ENCODE measurements around the gene QSOX1. TPM values are rescaled to one million over a fixed set of nuclear protein-coding genes. Genes with fewer than 3 reads are reported as not detected.

Gene QSOX1
- total and polyA plus RNA-seq, 9 of the 15 experiments (the other 6 are each of a cell fraction or from before 2014, with no cell fraction given) = 4.0 to 53.1 (median 15.0) TPM

DNA sequence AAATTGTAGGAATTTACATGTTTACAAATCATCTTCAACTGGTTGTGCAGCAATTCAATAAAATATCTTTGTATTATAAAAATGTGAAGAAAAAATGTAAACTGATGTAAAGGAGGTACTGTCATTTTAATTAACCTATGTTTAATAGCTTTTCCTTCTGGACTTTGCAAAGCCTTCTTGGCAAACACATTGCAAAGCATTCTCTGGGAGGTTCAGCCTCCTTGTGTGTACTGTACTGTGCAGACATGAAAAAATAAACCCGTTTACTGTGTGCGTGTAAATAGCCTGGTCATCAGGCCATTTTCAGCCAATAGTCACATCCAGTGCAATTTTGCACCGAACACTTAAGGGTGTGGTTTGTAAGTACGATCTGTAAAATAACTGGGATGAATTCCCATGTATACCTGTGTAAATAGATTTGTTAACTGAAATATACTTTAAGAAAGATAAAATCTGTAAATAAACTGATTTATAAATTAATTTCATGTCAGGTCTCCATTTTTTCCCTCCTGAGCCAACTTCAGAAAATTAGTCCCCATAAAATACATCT lies 40.2 kb upstream of the QSOX1 start:
- FAIRE-seq = no peak
- ATAC-seq = no peak
- intact Hi-C loops (cut with micrococcal nuclease) (no loop called here), in situ Hi-C loops (cut with MboI) (no loop called here)
- Histone ChIP-seq H4K20me1 (replicated peaks; ENCODE audit: control insufficient read depth, insufficient read depth, low read length) (0 out of 2 replicates have a peak, but pooled peaks cover 5% of the 10 kb centered on the region), H3K9ac (ENCODE audit: insufficient read depth in 1 of 2, low read depth in 2 of 2, low read length in 2 of 2) (no peak overlapping the region), H3K36me3 (ENCODE audit: control insufficient read depth, insufficient read depth, low read length) (peaks cover 33% of the 10 kb centered on the region), H3K79me2 (ENCODE audit: control insufficient read depth, insufficient read depth, low read length) (no peaks in the 10 kb centered on the region), H3K9me3 (replicated peaks; ENCODE audit: control insufficient read depth, insufficient read depth, low read depth, low read length) (no peaks in the 10 kb centered on the region), H3K27ac (ENCODE audit: extremely low read depth, low read depth, low read length) (no peak overlapping the region), H2AFZ (ENCODE audit: low read depth, low read length) (no peak overlapping the region), H3K4me3 (no peak overlapping the region), H3K27me3 (ENCODE audit: control insufficient read depth in 2 of 2, insufficient read depth in 2 of 2, low read length in 2 of 2) (no peaks in the 10 kb centered on the region), H3K9me1 (ENCODE audit: control insufficient read depth, insufficient read depth, low read length) (no peaks in the 10 kb centered on the region), H3K4me2 (ENCODE audit: insufficient read depth, low read length) (no peak overlapping the region), H3K4me1 (replicated peaks in 1 of 2; ENCODE audit: control insufficient read depth in 2 of 2, insufficient read depth in 2 of 2, low read length in 2 of 2) (peaks cover 11 to 14% of the 10 kb centered on the region in 2 experiments; a peak in 4 of 5 replicates)
- ChIA-PET CTCF (ENCODE audit: low intra/inter-chr PET ratio) (no interaction called here), POLR2A (interaction anchor here (1.1 kb wide), 1 partner anchor 23 kb away, joined by 3 read pairs; no protein-coding TSS in a partner anchor)
- no TSS peak for BruUV-seq (replicated peaks)
- WGBS (ENCODE audit: insufficient coverage, low coverage, missing lambda C conversion rate) = 91% methylated on average over 4 of the region's 4 CpGs
- no peak for DNase-seq (ENCODE audit: extremely low read depth in 1 of 4, low spot score in 3 of 4)
- TF ChIP-seq, protein P1, sequence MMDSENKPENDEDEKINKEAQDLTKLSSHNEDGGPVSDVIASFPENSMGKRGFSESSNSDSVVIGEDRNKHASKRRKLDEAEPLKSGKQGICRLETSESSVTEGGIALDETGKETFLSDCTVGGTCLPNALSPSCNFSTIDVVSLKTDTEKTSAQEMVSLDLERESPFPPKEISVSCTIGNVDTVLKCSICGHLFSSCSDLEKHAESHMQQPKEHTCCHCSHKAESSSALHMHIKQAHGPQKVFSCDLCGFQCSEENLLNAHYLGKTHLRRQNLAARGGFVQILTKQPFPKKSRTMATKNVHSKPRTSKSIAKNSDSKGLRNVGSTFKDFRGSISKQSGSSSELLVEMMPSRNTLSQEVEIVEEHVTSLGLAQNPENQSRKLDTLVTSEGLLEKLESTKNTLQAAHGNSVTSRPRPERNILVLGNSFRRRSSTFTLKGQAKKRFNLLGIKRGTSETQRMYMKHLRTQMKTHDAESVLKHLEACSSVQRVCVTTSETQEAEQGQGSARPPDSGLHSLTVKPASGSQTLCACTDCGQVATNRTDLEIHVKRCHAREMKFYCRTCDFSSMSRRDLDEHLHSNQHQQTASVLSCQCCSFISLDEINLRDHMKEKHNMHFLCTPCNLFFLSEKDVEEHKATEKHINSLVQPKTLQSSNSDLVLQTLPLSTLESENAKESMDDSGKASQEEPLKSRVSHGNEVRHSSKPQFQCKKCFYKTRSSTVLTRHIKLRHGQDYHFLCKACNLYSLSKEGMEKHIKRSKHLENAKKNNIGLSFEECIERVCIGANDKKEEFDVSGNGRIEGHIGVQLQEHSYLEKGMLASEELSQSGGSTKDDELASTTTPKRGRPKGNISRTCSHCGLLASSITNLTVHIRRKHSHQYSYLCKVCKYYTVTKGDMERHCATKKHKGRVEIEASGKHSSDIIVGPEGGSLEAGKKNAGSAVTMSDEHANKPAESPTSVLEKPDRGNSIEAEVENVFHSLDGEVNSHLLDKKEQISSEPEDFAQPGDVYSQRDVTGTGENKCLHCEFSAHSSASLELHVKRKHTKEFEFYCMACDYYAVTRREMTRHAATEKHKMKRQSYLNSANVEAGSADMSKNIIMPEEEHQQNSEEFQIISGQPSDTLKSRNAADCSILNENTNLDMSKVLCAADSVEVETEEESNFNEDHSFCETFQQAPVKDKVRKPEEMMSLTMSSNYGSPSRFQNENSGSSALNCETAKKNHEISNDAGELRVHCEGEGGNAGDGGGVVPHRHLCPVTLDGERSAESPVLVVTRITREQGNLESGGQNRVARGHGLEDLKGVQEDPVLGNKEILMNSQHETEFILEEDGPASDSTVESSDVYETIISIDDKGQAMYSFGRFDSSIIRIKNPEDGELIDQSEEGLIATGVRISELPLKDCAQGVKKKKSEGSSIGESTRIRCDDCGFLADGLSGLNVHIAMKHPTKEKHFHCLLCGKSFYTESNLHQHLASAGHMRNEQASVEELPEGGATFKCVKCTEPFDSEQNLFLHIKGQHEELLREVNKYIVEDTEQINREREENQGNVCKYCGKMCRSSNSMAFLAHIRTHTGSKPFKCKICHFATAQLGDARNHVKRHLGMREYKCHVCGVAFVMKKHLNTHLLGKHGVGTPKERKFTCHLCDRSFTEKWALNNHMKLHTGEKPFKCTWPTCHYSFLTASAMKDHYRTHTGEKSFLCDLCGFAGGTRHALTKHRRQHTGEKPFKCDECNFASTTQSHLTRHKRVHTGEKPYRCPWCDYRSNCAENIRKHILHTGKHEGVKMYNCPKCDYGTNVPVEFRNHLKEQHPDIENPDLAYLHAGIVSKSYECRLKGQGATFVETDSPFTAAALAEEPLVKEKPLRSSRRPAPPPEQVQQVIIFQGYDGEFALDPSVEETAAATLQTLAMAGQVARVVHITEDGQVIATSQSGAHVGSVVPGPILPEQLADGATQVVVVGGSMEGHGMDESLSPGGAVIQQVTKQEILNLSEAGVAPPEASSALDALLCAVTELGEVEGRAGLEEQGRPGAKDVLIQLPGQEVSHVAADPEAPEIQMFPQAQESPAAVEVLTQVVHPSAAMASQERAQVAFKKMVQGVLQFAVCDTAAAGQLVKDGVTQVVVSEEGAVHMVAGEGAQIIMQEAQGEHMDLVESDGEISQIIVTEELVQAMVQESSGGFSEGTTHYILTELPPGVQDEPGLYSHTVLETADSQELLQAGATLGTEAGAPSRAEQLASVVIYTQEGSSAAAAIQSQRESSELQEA (IDR thresholded peaks at IDR 0.05; ENCODE audit: low read depth) = no peak
- no peak for TF ChIP-seq STAT5A (IDR thresholded peaks at IDR 0.05; ENCODE audit: borderline replicate concordance, low read length)
- TF ChIP-seq YY1 (IDR thresholded peaks at IDR 0.05; ENCODE audit: borderline replicate concordance in 1 of 3, control insufficient read depth in 1 of 3, extremely low read depth in 1 of 3, insufficient read depth in 3 of 3, insufficient read length in 1 of 3, insufficient replicate concordance in 2 of 3, low read depth in 1 of 3, low read length in 2 of 3) = no peak
- TF ChIP-seq, protein P2, sequence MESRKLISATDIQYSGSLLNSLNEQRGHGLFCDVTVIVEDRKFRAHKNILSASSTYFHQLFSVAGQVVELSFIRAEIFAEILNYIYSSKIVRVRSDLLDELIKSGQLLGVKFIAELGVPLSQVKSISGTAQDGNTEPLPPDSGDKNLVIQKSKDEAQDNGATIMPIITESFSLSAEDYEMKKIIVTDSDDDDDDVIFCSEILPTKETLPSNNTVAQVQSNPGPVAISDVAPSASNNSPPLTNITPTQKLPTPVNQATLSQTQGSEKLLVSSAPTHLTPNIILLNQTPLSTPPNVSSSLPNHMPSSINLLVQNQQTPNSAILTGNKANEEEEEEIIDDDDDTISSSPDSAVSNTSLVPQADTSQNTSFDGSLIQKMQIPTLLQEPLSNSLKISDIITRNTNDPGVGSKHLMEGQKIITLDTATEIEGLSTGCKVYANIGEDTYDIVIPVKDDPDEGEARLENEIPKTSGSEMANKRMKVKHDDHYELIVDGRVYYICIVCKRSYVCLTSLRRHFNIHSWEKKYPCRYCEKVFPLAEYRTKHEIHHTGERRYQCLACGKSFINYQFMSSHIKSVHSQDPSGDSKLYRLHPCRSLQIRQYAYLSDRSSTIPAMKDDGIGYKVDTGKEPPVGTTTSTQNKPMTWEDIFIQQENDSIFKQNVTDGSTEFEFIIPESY (CRISPR knock-in tag; IDR thresholded peaks at IDR 0.05) = no peak
- TF ChIP-seq, protein P3, sequence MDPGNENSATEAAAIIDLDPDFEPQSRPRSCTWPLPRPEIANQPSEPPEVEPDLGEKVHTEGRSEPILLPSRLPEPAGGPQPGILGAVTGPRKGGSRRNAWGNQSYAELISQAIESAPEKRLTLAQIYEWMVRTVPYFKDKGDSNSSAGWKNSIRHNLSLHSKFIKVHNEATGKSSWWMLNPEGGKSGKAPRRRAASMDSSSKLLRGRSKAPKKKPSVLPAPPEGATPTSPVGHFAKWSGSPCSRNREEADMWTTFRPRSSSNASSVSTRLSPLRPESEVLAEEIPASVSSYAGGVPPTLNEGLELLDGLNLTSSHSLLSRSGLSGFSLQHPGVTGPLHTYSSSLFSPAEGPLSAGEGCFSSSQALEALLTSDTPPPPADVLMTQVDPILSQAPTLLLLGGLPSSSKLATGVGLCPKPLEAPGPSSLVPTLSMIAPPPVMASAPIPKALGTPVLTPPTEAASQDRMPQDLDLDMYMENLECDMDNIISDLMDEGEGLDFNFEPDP (CRISPR knock-in tag; IDR thresholded peaks at IDR 0.05) = no peak

Data from K562 (cell line).